Esophagus muscularis mucosa (tissue), 4 donors: Measurements from ENCODE around the gene PRSS48. TPM values are rescaled to one million over a fixed set of nuclear protein-coding genes. Genes with fewer than 3 reads are reported as not detected.
"Not testable (repeated sequence)": the region's sequence is repeated elsewhere in the genome, so short reads cannot be mapped to it uniquely, and the experiment has no call there.

ENCODE experiments used
- DNase-seq: peaks from one replicate; pipeline ENCODE4 v3.0.0-alpha.2; 2017; ENCODE audit errors: extremely low spot score
- H3K27ac ChIP-seq, 4 donors: fragments of 200-600 bp; sonication (generic); replicated peaks in 1 of 4; 1 replicate in 3 of 4; 2 replicates in 1 of 4; pipeline ENCODE4 v1.5.1; 2016 to 2019; ENCODE audit warnings: mild to moderate bottlenecking in 1 of 4
- H3K27me3 ChIP-seq, 4 donors: fragments of 200-600 bp; sonication (generic); one replicate each; pipeline versions ENCODE4 v1.5.1 to v1.6.0; 2016 to 2019
- H3K36me3 ChIP-seq, 4 donors: fragments of 200-600 bp; sonication (generic); one replicate each; pipeline ENCODE4 v1.5.1; 2016 to 2019
- H3K4me1 ChIP-seq, 4 donors: fragments of 200-600 bp; sonication (generic); one replicate each; pipeline ENCODE4 v1.5.1; 2016 to 2019
- H3K4me3 ChIP-seq, 4 donors: fragments of 200-600 bp; sonication (generic); 1 replicate in 2 of 4; 2 replicates in 2 of 4; pipeline ENCODE4 v1.5.1; 2016 to 2019; ENCODE audit warnings: mild to moderate bottlenecking in 4 of 4, moderate library complexity in 1 of 4
- H3K9me3 ChIP-seq, 4 donors: fragments of 200-600 bp; sonication (generic); 1 replicate in 3 of 4; 2 replicates in 1 of 4; pipeline ENCODE4 v1.5.1; 2016 to 2019
- EP300 ChIP-seq: sonication (generic); formaldehyde crosslinking; IDR thresholded peaks from one replicate; pipeline ENCODE4 v1.6.1; 2017; ENCODE audit warnings: antibody characterized with exemption
- POLR2A ChIP-seq: fragments of 450-650 bp; IDR thresholded peaks from one replicate; pipeline ENCODE4 v1.6.1; 2017; ENCODE audit warnings: antibody characterized with exemption, moderate library complexity, mild to moderate bottlenecking, low read depth
- POLR2AphosphoS5 ChIP-seq, 2 donors: sonication (generic); formaldehyde crosslinking; IDR thresholded peaks; one replicate each; pipeline ENCODE4 v1.6.1; 2017; ENCODE audit warnings: antibody characterized with exemption in 2 of 2
- WGBS: methylation state at CpG from one replicate; pipeline ENCODE4 v1.1.5; 2018; 5-methylcytosine and 5-hydroxymethylcytosine counted together
- intact Hi-C: fragments of 100-400 bp; cut with DNase I; formaldehyde crosslinking; loops from one replicate; pipeline ENCODE4 v1.15.1; 2023
- total RNA-seq, 4 donors: library from RNA; depleted of rRNA; stranded (reverse); fragments of >200 nt; gene quantifications; one replicate each; pipeline versions ENCODE4 v1.1.0 to v1.2.1, GENCODE V29; 2016
- TF ChIP-seq, protein P1 (sequence below), 3 experiments: fragments of 200-600 bp in 2 of 3; fragments of 450-650 bp in 1 of 3; sonication (generic) in 2 of 3; IDR thresholded peaks; one replicate each; pipeline ENCODE4 v1.5.1; 2017 to 2019; ENCODE audit warnings: antibody characterized with exemption in 3 of 3, mild to moderate bottlenecking in 2 of 3, moderate library complexity in 1 of 3

Gene PRSS48
- total RNA-seq, 4 donors from 2014 or later: not detected

DNA sequence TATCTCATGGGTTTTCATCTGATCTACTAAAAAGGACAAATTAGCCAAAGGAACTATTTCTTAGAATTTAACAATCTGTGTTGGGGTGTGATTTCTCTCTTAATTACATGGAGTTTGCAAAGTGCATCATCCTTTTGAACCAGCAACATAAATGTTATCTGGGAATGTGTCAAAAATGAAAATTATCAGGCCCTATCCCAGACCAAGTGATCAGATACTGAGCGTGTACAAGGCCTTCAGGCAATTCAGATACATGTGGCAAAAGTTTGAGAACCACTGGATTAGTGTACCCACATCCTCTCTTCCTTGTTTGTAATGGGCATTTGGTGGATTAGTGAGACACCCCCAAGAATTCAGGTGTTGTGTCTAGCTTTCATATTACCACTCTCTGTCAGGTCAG lies 44.6 kb downstream of the PRSS48 start:
- H3K27me3 ChIP-seq: no peaks in the 10 kb centered on the region
- peak; percentile 39 for DNase-seq
- 54% methylated on average over 1 of the region's 1 CpG for WGBS
- peak overlapping the region; percentile 95 to 98 (median 96) for H3K27ac ChIP-seq
- no peaks in the 10 kb centered on the region for H3K9me3 ChIP-seq
- intact Hi-C loops: loop anchor here (5.0 to 10.0 kb wide), 2 partner anchors 157 to 209 kb away; no protein-coding TSS in a partner anchor
- H3K36me3 ChIP-seq: no peaks in the 10 kb centered on the region
- H3K4me1 ChIP-seq: peaks cover 42 to 85% (median 74%) of the 10 kb centered on the region in 4 donors
- TF ChIP-seq POLR2AphosphoS5 (IDR thresholded peaks at IDR 0.05): no peak
- TF ChIP-seq, protein P1, sequence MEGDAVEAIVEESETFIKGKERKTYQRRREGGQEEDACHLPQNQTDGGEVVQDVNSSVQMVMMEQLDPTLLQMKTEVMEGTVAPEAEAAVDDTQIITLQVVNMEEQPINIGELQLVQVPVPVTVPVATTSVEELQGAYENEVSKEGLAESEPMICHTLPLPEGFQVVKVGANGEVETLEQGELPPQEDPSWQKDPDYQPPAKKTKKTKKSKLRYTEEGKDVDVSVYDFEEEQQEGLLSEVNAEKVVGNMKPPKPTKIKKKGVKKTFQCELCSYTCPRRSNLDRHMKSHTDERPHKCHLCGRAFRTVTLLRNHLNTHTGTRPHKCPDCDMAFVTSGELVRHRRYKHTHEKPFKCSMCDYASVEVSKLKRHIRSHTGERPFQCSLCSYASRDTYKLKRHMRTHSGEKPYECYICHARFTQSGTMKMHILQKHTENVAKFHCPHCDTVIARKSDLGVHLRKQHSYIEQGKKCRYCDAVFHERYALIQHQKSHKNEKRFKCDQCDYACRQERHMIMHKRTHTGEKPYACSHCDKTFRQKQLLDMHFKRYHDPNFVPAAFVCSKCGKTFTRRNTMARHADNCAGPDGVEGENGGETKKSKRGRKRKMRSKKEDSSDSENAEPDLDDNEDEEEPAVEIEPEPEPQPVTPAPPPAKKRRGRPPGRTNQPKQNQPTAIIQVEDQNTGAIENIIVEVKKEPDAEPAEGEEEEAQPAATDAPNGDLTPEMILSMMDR (IDR thresholded peaks at IDR 0.05): no peak
- TF ChIP-seq EP300: no peak
- TF ChIP-seq POLR2A: no peak
- peak overlapping the region in 1 of 4 donors; percentile 14 for H3K4me3 ChIP-seq

- WGBS: 59% methylated on average over 4 of the region's 4 CpGs
- peak overlapping the region; percentile 95 to 98 (median 96) for H3K27ac ChIP-seq
- not testable (repeated sequence) for H3K36me3 ChIP-seq, H3K9me3 ChIP-seq, DNase-seq, H3K27me3 ChIP-seq
- peak overlapping the region in 2 of 4 donors; percentile 3 to 14 for H3K4me3 ChIP-seq
- peaks cover 36 to 80% (median 69%) of the 10 kb centered on the region in 4 donors for H3K4me1 ChIP-seq
- intact Hi-C loops: loop anchor here (5.0 to 10.0 kb wide), 2 partner anchors 157 to 210 kb away; no protein-coding TSS in a partner anchor
Measured at GRCh38 chr4:151322161-151322560, 45.2 kb downstream of the PRSS48 start.

- Histone ChIP-seq H3K36me3 (no peaks in the 10 kb centered on the region), H3K4me3 (peak overlapping the region; percentile 85 to 90 (median 87)), H3K4me1 (peaks cover 32 to 76% (median 64%) of the 10 kb centered on the region in 4 donors), H3K9me3 (no peaks in the 10 kb centered on the region), H3K27ac (peak overlapping the region; percentile 95 to 98 (median 96)), H3K27me3 (no peaks in the 10 kb centered on the region)
- DNase-seq: peak; percentile 31
- intact Hi-C loops: loop anchor here (5.0 to 10.0 kb wide), 2 partner anchors 158 to 210 kb away; no protein-coding TSS in a partner anchor
- TF ChIP-seq POLR2AphosphoS5 (IDR thresholded peaks at IDR 0.05) (no peak), EP300 (no peak), POLR2A (no peak)
- TF ChIP-seq, protein P1 (IDR thresholded peaks at IDR 0.05): no peak
Measured at GRCh38 chr4:151322570-151322969, 45.6 kb downstream of the PRSS48 start.

DNA sequence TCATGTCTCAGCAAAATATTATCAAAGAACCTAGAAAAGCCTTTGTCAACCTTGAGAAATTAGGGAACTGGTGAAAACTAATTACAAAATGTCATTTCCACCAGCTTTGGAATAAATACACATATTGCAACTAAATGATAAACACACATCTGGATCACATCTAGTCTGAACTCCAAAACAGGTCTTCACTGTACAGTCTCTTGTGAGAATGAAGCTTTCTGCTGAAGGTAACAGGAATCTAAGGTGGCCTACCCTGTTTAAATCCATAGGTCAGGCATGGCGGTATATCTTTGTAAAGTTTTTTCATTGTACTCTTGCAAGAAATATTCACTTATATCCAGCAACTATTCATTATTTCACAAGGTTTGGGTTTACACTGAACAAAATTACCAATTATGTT lies 46.7 kb downstream of the PRSS48 start:
- intact Hi-C loops: loop anchor here (5.0 to 10.0 kb wide), 2 partner anchors 159 to 211 kb away; no protein-coding TSS in a partner anchor
- peaks cover 26 to 67% (median 53%) of the 10 kb centered on the region in 4 donors for H3K4me1 ChIP-seq
- peak overlapping the region; percentile 85 to 90 (median 87) for H3K4me3 ChIP-seq
- no peaks in the 10 kb centered on the region for H3K9me3 ChIP-seq
- 76% methylated on average over 1 of the region's 1 CpG for WGBS
- TF ChIP-seq POLR2A: no peak
- TF ChIP-seq, protein P1 (IDR thresholded peaks at IDR 0.05): no peak
- no peaks in the 10 kb centered on the region for H3K36me3 ChIP-seq
- H3K27ac ChIP-seq: peak overlapping the region; percentile 95 to 98 (median 96)
- no peaks in the 10 kb centered on the region for H3K27me3 ChIP-seq
- DNase-seq: no peak

GRCh38 chr4:151324124-151324751 lies 47.3 kb downstream of the PRSS48 start:
- no peaks in the 10 kb centered on the region for H3K27me3 ChIP-seq
- peak; percentile 88 for DNase-seq
- WGBS: 19% methylated on average over 12 of the region's 12 CpGs
- H3K27ac ChIP-seq: peak overlapping the region; percentile 95 to 98 (median 96)
- H3K4me1 ChIP-seq: peaks cover 26 to 62% (median 48%) of the 10 kb centered on the region in 4 donors
- no peaks in the 10 kb centered on the region for H3K36me3 ChIP-seq
- no peaks in the 10 kb centered on the region for H3K9me3 ChIP-seq
- H3K4me3 ChIP-seq: peak overlapping the region; percentile 85 to 90 (median 87)
- TF ChIP-seq EP300: no peak
- TF ChIP-seq POLR2A: no peak
- TF ChIP-seq POLR2AphosphoS5 (IDR thresholded peaks at IDR 0.05): no peak
- TF ChIP-seq, protein P1 (IDR thresholded peaks at IDR 0.05): no peak
- intact Hi-C loops: loop anchor here (5.0 to 10.0 kb wide), 2 partner anchors 159 to 212 kb away; no protein-coding TSS in a partner anchor
